HS-5 (cell line): ENCODE measurements around the gene PEX5L.
A peak's percentile ranks its signal among the peaks of the same experiment; 100 is the strongest.

Source experiments
- DNase-seq: peaks from one replicate; pipeline ENCODE4 v3.0.0-alpha.2; 2012; ENCODE audit warnings: low read depth

Gene PEX5L

DNA sequence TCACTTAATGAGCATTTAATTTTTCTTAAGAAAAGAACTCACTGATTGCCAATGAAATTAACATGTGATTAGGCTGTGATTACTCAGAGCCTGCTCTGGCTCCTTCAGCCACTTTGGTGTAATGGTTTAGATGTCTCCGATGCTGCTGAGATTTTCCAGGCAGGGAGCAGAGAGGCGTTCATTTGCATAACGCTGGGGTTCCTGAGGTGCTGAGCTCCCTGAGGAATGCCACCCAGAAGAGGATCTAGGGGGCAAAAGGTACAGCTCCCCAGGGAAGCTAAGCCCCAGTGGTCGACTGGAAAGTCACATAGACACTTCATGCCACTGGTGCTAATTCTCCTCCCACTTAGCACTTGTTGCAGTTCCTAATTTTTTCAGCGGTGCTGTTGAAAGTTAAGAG lies 264.4 kb downstream of the PEX5L start:
- DNase-seq: no peak

GRCh38 chr3:179771797-179772196 lies 264.9 kb downstream of the PEX5L start:
- DNase-seq: no peak

DNA sequence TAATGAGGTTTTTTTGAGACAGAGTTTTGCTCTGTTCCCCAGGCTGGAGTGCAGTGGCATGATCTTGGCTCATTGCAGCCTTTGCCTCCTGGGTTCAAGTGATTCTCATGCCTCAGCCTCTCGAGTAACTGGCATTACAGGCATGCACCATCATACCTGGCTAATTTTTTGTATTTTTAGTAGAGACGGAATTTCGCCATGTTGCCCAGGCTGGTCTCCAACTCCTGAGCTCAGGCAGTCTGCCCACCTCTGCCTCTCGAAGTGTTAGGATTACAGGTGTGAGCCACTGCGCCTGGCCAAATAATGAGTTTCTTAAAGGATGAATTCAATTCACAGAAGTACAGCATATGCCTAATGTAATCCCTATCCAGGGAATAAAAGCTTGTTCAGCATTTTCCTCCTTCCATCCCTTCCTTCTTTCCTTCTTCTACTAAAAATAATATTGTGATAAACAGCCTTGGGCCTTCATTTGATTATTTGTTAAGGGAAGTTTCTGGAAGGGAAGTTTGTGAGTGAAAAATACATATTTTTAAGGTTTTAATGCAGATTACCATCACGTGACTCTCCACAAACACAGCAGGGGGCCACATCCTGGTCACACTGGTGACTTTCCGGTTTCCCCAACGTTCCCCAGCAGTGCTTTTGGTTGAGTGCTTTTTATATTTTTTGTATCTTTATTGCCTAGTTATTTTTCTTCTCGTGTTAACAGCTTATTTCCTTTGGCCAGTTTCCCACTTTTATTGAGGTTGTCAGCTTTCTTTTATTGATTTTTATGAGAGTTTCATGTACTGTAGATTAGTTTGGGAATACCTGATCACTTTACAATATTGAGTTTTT lies 267.1 kb downstream of the PEX5L start:
- no peak for DNase-seq

DNA sequence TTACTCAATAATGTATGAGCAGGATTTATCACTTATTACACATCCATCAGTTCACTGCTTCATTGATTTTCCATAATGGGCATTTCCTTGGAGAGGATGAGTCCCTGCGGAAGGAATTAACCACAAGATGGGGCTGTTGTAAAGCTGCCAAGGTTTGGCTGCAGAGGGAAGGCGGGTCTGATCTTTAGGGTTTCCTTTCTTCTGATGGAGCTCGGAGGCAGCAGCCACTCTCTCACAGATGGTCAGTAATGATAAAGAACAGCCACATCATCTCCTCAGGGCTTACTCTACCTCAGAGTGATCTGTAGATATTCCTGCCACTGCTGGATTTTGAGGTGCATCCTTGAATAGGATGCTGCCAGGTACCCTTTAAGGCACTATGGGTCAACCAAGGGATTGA lies 268.7 kb downstream of the PEX5L start:
- DNase-seq: peak; percentile 80

GRCh38 chr3:179766416-179767133 lies 270.2 kb downstream of the PEX5L start:
- DNase-seq: no peak

- DNase-seq: no peak
Observed at GRCh38 chr3:179765396-179765795, 271.3 kb downstream of the PEX5L start.

DNA sequence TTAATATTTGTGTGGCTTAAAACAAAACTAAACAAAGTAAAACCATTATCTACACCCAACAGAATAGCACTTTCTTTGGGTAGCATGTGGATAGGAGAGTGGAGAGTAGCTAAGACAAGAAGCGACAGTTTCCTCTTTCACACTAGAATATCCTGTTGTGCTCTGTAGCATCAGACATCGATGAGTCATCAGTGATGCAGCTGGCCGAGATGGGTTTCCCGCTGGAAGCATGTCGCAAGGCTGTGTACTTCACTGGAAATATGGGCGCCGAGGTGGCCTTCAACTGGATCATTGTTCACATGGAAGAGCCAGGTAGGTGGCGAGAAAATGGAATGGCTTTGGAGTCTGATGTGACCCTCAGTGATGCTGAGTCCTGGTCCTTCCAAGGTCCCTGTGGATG lies 275.8 kb downstream of the PEX5L start:
- DNase-seq: peak; percentile 65

DNA sequence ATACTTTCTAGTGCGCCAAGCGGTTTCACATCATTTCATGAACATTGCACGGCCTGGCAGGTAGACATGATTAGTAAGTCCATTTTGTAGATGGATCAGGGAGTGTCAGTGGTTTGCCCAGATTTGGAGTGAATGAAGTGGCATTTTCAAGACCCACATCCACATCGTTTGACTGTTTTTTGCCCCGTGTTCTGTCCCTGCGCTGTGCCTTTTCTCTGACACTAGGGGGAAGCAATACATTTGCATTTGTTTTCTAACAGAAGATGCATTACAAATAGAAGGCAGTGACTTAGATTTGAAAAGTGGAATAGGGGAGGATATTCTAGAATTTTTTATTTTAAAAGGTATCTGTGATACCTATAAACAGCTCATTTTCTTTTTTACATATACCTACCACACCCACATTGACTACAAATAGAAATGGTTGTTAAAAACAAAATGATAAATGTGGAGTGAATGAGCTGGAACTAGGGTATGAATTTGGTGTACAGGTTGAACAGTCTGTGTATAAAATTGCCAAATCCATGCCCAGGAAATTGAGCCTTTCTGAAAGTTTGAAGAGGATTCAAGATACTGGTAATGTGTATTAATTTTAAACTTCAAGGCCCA lies 285.9 kb downstream of the PEX5L start:
- DNase-seq: no peak

DNA sequence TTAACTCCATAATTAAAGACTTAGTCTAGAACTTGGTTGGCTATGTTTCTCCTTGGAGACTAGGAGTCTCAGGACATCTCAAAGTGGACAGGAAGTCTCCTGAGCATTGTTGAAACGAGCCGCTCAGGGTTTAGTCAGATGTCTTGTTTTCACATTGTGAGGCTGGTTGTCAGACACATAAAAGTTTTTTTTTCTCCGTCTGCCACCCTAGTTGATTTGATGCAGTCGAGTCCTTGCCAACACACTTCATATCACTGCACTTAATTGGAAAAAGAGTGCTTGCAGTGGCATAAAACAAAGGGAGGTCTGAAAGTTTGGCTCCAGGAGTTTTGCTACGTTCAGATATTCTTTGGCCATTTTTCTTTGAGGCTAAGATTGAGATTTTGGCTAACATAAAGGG lies 291.0 kb downstream of the PEX5L start:
- no peak for DNase-seq

DNA sequence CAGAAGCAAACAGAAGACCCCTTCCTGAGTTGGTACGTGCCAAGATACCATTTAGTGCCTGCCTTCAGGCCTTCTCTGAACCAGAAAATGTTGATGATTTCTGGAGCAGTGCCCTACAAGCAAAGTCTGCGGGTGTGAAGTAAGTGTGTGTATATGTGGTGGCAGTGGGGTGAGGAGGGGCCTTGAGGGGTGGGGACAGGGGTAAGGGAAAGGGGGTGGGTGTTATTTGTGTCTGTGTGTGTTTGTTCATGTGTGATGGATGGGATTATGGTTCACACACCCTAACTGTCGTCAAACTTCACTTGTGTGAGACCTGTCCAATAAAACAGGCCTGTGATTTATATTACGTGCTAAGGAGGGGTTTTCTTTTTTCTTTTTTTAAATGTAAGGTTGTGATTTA lies 291.7 kb downstream of the PEX5L start:
- no peak for DNase-seq
